ENCODE data around the gene SEMA6B.

Gene SEMA6B

DNA sequence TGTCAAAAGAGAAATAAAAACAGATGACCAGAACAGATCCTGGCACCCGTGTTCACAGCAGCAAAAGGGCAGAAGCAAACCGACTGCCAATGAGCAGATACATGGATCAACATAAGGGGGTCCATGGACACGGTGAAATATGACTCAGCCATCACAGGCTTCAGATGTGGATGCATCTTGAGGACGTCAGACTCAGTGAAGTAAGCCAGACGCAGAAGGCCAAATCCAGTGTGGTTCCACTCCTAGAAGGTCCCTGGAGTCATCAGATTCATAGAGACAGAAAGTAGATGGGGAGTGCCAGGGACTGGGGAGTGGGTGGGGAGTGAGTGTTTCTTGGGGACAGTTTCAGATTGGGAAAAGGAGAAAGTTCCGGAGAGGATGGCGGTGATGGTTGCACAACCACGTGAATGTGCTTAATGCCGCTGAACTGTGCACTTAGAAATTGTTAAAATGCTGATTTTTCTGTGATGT is 28.8 kb upstream of the SEMA6B start:
- DNase-seq (ENCODE audit: low read depth in 4 of 4, low spot score in 1 of 4): no peak

DNA sequence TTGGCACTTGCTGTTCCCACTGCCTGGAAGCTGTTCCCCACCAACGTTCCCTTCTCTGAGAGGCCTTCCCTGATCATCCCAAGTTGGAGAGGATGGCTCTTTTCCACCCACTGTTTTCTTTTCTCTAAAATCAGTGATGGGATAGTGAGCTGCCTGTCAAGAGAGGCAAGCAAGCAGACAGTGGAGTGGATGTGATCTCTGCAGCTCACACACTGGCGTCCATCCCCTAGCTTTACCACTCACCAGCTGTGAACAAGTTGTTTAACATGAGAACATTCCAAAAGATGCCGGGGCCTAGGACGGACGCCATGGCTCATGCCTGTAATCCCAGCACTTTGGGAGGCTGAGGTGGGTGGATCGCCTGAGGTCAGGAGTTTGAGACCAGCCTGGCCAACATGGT is 28.0 kb upstream of the SEMA6B start:
- DNase-seq (ENCODE audit: low read depth in 4 of 4, low spot score in 1 of 4): no peak

DNA sequence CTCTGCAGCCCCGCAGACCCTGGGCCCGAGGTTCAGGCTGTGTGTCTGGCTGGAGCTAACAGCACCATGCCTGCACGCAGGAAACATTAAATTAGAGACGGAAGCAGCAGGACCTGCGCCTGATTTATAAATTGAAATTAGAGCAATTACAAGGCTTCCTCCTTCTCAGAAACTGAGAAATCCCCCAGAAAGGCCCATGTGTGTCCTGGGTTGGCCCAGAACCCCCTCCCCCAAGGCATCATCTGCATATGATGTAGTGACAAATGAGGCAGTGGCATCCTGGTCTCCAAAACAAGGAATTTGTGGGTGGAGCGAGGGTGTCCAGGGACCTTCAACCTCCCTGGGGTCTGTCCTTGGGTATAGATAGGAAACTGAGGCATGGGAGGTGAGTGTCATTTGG is 27.2 kb upstream of the SEMA6B start:
- DNase-seq (ENCODE audit: low read depth in 4 of 4, low spot score in 1 of 4): no peak

DNA sequence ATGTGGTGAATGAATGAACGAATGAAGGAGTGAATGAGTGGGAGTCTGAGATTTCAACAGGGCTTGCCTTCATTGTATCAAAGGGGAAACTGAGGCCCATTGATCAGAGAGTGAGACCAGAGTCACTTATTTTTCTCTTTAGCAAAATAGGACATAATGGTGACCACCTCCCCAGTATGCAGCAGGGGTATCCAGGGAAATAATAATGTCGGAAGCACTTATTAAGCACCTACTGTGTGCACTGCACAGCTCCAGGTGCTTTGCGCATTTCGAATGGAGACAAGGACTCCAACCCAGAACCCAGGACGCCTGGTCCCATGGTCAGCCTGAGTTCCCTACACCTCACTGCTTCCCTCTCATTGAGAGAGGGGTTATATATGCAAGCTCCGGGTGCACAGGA is 26.8 kb upstream of the SEMA6B start:
- no peak for DNase-seq (ENCODE audit: low read depth in 4 of 4, low spot score in 1 of 4)

DNA sequence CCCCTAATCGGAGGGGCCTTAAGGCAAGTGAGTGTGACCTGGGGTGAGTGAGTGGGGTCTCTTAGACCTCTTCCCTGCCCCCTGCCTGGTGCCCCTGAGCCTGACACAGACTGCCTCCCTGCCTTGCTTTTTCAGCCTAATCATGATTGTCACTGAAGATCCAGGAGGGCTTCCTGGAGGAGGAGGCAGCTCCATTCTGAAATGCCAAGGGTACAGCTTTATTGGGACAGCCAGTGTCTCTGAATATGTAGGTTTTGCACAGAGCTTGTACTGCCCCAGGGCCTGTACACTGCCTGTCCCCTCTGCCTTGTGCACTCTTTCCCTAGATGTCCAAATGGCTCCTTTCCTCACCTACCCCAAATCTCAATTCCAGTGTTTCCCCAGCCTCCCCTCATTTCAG is 26.1 kb upstream of the SEMA6B start:
- DNase-seq (ENCODE audit: low read depth in 4 of 4, low spot score in 1 of 4): no peak

DNA sequence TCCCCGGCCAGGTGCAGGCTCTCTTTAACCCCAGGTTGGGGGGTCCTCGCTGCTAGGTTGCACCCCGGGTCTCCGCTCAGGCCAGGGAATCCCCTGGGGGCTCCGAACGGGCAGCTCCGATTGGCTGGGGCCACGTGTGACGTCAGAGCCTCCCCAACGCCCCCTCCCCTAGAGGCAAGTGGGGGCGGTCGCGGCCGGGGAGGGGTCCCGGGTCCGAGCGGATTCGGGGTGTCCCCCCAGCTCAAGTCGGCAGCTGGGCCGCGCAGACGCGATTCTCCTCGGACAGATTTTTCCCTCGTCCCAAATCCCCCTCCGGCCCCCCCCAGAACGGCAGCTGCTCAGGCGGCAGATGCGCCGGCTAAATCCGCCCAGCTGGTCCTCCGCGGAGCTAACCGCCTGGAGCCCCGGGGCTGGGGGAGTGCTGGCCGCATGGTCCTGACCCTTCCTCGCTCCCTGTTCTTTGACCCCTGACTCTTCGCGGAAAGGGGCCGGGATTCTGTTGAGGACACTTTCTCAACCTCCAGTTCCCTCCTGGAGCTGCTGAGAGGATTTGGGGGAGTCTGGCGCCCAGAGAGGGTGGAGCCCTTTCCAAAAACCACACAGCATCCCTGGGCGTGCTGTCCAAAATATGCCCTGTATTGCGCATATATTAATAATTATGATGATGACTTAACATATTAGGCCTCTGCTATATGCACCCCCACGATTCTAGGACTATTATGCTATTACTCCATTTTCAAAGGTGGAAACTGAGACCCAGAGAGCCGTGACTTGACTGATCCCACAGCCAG is 25.4 kb upstream of the SEMA6B start:
- no peak for DNase-seq (ENCODE audit: low read depth in 4 of 4, low spot score in 1 of 4)

DNA sequence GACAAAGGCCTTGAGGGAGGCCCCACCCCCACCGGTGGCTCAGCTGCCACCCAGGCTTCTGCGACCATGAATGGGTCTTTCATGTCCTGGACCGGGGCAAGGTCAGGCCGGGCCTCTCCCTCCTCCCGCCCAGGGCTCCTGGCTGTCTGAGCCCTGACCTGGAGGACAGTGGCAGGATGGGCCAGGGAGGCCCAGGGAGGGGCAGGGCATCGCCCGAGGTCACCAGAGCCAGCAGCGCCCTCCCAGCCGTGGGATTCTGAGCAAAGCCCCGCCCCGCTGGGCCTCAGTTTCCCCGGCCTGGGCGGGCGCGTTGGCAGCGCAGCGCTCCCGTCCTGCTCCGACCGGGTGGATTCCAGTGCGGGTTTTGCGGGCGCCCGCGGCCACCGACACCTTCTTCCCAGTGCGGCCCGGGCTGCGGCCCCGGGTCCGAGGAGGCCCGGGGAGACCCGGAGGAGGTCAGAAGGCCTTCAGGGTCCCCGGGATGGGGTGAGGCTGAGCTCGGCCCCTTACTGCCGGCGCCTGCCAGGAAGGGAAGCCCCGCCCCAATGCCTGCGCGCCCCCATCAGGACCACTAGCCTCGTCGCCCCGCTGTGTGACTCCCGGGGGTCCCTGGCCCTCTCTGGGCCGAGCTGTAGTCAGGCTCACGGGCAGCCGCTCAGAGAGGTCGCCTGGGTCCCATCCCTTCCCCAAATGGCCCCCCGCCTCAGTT is 24.6 kb upstream of the SEMA6B start:
- DNase-seq (ENCODE audit: low read depth in 4 of 4, low spot score in 1 of 4): no peak

DNA sequence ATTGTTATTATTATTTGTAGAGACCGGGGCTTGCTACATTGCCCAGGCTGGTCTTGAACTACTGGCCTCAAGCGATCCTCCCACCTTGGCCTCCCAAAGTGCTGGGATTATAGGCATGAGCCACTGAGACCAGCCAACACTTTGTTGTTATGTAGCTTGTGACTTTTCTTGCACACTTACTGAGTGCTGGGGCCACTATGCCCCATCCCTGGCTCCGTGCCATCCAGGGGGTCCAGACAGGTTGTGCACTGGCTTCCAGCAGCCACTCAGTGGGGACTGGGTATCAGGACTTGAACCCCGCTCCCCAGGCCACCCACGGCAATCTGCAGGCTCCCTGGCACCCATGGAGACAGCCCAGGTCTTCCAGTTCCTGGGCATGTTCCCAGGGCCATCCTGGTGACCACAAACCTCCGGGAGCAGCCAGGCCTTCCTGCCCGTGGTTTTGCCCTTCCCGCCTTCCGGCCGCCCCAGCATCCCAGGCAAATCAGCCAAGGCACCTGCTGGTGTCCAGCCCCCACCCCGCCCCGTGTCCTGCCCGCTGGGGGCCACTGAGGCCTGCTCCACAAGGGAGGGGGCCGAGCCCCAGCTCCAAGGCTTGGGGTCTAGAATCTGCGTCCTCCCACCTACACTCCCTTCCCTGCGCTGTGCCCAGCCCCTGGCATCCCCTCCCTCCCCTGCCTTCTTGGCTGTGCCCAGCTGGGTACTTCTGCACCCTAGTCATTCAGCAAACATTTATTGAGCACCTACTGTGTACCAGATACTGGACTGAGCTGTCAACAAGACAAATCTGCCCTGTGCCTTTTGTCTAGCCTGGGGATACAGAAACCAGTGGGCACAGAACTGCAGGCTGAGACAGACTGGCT is 23.7 kb upstream of the SEMA6B start:
- DNase-seq (ENCODE audit: low read depth in 4 of 4, low spot score in 1 of 4): no peak

DNA sequence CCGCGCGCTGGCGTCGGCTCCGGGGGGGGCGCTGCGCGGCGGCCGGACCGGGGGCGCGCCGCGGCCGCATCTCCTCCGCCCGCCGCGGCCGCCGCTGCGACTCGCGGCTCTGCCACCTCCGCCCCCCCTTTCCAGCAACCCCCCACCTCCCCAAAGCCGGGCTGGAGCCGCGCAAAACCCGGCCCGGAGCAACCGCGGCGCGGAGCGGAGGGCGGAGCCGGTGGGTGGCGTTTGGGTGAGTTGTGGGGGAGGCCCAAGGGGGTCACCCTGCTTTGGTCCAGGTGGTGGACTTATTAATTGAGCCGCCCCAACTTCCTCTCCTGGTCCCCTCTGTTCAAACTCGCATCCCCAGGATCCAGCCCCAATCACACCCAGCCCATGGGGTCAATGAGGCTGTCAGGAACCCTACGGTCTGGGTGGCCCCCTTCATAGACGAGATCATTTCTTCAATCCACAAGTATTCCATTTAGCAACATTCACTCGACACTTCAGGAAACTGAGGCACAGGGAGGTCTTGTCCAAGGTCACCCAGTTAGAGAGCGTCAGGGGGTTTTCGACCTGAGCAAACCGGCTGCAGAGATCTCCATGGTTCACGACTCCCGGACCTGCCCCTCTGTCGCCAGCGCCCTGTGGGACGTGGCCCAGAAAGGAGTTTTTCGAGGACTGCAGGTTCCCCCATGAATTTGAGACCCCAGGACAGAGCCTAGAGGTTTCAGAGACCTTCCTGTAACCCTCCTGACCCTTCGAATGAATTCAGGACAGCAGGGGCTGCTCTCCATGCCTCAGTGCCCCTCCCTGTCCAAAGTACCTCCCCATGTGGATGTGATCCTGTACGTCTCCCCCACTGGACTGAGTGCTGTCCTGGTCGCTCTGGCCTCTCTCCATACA is 22.4 kb upstream of the SEMA6B start:
- no peak for DNase-seq (ENCODE audit: low read depth in 4 of 4, low spot score in 1 of 4)

DNA sequence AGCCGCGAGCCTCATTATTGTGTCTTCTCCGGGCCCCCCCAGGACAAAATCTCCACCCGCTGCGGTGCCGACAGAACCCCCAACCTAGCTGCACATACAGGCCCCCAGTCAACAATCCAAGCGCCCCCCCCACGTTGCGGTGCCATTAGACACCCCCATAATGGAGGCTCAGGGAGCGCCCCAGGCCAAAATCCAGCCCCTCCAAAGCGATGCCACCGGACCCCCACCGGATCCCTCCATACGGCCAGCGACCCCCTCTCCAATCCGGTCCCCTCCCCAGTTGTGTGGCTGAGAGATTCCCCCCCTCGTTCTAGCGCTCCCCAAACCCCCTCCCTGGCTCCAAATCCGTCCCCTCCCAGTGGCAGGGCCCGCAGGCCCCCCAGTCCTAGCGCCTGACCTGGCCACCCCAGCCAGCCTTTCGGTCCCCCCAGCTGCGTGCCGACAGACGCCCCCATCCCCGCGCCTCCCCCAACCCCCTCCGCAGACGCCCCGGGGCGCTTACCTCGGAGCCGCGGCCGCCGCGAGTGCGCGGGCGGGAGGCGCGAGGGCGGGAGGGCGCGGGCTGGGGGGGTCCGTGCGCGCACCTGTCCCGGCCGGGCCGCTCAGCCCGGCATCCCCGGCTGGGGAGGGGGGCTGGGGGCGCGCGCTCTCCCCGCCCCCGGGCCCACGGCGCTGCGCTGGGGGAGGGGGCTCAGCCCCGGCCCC is 21.6 kb upstream of the SEMA6B start:
- no peak for DNase-seq (ENCODE audit: low read depth in 4 of 4, low spot score in 1 of 4)

DNA sequence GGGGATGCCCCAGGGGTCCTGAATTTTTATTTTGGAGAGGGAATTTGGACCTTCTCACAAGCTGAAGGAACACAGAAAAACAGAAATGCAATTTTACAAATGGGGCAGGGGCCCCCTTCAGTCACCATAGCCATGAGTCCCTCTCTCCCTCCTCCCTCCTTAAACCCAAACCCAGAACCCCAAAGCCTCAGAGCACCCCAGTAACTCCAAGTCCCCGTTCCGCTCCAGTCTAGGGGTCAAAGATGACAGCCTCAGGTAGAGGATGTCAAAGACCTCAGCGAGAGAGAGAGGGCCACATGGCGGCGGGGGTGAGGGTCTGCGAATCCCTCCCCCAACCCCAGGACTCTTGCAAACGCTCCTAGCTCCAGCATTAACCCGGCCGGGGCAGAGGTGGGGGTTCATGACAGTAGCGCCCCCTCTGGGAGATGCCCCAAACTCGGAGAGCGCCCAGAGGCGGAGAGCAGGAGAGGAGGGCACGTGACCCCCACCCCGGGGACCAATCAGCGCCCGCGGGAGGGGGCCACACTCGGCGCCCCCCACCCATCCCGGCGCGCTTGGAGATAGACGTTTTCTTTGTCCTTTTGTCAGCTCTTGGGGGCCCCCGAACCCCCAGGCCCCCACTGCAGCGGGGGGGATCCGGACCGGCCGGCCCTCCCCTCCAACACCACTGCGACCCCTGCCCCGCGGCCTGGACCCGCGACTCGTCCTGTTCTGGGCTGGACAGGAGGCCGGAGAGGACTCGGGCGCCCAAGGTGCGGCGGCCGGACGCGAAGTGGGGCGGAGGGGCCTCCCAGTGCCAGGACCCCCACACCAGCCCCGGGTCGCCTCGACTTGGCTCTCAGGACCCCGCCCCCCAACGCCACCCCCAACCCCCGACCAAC is 20.8 kb upstream of the SEMA6B start:
- no peak for DNase-seq (ENCODE audit: low read depth in 4 of 4, low spot score in 1 of 4)

DNA sequence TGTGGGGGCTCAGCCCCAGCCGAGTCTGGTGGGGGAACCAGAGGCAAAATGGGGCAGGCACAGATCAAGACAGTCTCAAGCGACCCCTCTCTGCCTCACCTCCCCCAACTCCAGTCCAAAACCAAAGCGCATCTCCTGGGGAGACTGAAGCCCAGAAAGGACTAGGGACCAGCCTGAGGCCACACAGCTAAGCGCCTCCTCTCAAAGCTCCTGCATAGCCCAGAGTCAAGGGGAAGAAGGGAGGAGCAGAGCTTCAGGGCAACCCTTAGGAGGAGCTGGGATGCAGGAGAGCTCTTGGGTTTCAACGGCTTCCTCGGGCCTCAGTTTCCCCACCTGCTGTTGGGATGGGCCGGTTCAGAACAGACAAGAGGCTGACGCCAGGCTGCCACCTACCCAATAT is 19.9 kb upstream of the SEMA6B start:
- DNase-seq (ENCODE audit: low read depth in 4 of 4, low spot score in 1 of 4): no peak

DNA sequence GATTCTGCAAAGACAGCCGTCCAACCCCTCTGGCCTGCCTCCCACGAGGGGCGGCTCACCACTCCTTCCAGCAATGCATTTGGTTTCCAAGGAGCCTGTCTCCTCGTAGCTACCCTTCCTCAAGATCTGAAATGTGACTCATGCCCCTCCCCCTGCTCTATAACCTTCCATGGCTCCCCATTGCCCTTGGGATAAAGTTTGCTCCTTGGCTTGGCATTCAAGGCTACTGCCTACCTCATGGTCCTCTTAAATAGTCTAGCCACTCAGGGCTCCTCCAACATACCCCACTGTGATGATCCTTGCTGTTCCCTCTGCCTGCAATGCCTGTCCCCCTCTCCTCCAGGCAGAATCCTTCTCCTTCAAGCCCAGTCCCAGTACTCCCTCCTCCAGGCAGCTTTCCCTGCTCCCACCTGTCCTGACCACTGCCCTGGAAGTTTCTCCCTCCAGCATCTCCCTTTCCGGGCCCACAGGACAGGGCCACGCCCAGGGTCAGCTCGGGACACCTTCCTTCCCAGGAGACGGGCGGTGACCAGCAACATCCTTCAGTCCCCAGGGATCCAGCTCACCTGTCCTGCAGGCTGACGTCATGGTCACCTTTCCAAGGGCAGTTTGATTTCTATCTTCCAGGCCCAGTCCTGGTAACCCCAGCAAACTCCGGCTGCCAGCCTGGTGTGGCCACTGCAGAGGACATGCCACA is 19.2 kb upstream of the SEMA6B start:
- no peak for DNase-seq (ENCODE audit: low read depth in 4 of 4, low spot score in 1 of 4)

DNA sequence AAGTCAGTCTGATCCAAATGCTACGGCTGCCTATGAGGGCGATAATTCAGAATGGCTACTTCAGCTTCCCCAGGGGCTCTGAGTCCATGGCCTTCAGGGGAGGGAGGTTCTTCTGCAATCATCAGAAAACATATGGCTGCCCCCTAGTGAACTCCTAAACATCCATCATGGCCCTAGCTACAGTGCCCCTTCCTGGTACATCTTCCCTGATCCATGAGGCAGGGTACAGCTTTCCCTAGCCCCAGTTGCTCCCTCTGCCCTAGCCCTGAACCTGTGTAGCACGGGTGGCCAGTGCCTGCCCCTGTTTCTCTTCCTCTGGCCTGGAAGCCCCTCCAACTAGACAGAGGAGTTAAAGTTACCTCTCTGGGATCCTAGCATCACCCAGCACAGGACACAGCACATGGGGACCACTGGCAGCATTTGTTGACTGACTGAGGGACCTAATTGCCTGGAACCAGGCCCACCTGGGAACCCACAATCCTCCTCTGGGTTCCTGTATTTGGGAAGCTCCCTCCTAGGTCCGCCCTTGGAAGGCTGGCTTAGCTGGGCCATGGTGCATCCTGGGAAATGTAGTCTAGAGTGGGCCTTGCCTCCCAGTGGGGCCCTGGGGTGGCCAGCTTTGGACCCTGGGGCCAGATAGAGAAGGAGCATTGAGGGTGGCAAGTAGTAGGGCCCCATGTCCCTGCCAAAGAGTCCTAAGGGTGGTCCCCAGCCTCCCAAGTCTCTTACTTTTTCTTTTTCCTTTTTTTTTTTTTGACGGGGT is 17.7 kb upstream of the SEMA6B start:
- no peak for DNase-seq (ENCODE audit: low read depth in 4 of 4, low spot score in 1 of 4)

DNA sequence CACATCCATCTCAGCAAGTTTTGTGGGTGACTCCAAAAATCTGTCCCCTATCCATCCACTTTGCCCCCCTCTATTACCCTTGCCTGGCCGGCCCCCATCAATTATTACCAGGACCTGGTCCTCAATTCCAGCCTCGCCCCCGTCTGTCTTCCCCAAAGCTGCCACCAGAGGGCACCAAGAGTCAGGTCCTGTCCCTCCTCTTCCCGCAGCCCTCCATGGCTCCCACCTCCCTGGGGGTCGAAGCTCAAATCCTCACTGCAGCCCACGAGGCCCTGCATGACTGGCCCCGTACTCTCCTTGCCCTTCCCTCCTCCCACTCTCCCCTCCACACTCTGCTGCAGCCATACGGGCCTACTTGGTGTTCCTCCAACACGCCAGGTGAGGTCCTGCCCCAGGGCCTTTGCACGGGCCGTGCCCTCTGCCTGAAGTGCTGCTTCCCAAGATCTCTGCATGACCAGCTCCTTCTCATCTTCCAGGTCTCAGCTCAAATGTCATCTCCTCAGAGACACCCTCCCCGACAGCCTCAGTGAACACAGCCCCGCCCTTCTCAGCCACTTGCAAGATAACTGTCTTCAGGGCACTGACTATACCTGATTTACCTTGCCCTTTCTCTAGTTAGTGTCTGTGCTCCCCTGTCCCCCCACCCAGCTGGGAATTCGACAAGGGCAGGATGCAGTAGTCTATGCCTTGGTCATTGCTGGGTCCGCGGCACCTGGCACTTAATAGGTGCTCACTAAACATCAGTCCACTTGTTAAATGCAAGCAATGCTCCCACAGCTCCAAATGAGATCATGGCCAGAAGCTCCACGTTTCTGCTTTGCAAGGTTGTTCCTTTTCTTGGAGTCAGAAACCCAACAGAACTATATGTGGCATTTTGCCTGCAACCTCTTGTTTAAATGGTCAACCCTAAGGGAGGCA is 16.8 kb upstream of the SEMA6B start:
- DNase-seq (ENCODE audit: low read depth in 4 of 4, low spot score in 1 of 4): peak; percentile 32 to 65 (median 56)

DNA sequence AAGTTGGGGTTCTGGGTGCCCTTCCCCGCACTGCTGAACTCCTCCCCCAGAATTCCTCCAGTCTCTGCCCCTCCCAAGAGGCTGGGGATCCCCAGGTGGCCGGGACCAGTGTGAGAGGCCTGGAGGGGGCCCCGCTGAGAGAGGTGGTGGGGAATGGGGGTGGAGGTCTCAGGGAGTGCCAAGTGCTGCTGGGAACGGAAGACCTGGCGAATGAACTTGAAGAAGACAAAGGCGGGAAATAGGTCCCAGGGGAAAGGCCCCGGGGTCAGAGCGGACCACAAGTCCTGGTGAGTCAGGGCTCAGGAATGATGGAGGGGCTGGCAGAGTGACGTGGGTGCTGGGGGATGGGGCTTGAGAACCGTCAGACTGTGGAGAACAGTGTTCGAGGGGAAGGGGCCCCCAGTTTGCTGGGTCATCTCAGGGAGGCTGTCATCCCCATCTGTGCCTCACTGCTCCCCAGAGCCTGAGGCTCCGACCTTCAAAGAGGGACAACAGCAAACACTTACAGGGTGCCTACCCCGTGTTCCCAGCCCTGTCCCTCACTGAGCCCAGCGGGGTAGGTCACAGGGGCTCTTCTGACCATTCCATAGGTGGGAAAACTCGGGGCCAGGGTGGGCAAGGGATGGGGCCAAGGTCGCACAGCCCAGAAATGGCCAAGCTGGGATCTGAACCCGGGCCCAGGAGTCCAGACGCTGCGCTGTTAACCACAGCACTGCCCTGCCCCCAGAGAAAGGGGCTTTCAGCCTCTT is 16.0 kb upstream of the SEMA6B start:
- DNase-seq (ENCODE audit: low read depth in 4 of 4, low spot score in 1 of 4): no peak
